ENCODE results near the gene C1QB.

The C1QB gene

GRCh38 chr1:22619252-22619651 lies 33.8 kb upstream of the C1QB start:
- TF ChIP-seq, protein P1, sequence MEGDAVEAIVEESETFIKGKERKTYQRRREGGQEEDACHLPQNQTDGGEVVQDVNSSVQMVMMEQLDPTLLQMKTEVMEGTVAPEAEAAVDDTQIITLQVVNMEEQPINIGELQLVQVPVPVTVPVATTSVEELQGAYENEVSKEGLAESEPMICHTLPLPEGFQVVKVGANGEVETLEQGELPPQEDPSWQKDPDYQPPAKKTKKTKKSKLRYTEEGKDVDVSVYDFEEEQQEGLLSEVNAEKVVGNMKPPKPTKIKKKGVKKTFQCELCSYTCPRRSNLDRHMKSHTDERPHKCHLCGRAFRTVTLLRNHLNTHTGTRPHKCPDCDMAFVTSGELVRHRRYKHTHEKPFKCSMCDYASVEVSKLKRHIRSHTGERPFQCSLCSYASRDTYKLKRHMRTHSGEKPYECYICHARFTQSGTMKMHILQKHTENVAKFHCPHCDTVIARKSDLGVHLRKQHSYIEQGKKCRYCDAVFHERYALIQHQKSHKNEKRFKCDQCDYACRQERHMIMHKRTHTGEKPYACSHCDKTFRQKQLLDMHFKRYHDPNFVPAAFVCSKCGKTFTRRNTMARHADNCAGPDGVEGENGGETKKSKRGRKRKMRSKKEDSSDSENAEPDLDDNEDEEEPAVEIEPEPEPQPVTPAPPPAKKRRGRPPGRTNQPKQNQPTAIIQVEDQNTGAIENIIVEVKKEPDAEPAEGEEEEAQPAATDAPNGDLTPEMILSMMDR (IDR thresholded peaks at IDR 0.05; ENCODE audit: control insufficient read depth, insufficient read depth, low read depth, low read length, missing control alignments) = no peak
- DNase-seq (ENCODE audit: low read depth) = no peak

GRCh38 chr1:22619798-22620197 lies 33.2 kb upstream of the C1QB start:
- TF ChIP-seq, protein P1 (IDR thresholded peaks at IDR 0.05; ENCODE audit: control insufficient read depth, insufficient read depth, low read depth, low read length, missing control alignments) = no peak
- H3K4me3 ChIP-seq (ENCODE audit: control insufficient read depth, low read depth, low read length) = no peak overlapping the region

More at GRCh38 chr1:22619252-22619651, 33.8 kb upstream of the C1QB start:
- H3K4me3 ChIP-seq (ENCODE audit: control insufficient read depth, low read depth, low read length) = no peak overlapping the region

GRCh38 chr1:22621761-22622160 lies 31.3 kb upstream of the C1QB start:
- H3K4me3 ChIP-seq (ENCODE audit: control insufficient read depth, low read depth, low read length) = no peak overlapping the region
- no peak for DNase-seq (ENCODE audit: low read depth)
- TF ChIP-seq, protein P1 (IDR thresholded peaks at IDR 0.05; ENCODE audit: control insufficient read depth, insufficient read depth, low read depth, low read length, missing control alignments) = no peak

More at GRCh38 chr1:22619798-22620197, 33.2 kb upstream of the C1QB start:
- DNase-seq (ENCODE audit: low read depth) = no peak

GRCh38 chr1:22625262-22625925 lies 27.6 kb upstream of the C1QB start:
- TF ChIP-seq, protein P1 (IDR thresholded peaks at IDR 0.05; ENCODE audit: control insufficient read depth, insufficient read depth, low read depth, low read length, missing control alignments) = no peak
- DNase-seq (ENCODE audit: low read depth) = no peak
- no peak overlapping the region for H3K4me3 ChIP-seq (ENCODE audit: control insufficient read depth, low read depth, low read length)

GRCh38 chr1:22626237-22627157 lies 26.5 kb upstream of the C1QB start:
- DNase-seq (ENCODE audit: low read depth) = no peak
- TF ChIP-seq, protein P1 (IDR thresholded peaks at IDR 0.05; ENCODE audit: control insufficient read depth, insufficient read depth, low read depth, low read length, missing control alignments) = no peak
- H3K4me3 ChIP-seq (ENCODE audit: control insufficient read depth, low read depth, low read length) = no peak overlapping the region

GRCh38 chr1:22627331-22627730 lies 25.7 kb upstream of the C1QB start:
- TF ChIP-seq, protein P1 (IDR thresholded peaks at IDR 0.05; ENCODE audit: control insufficient read depth, insufficient read depth, low read depth, low read length, missing control alignments) = no peak
- H3K4me3 ChIP-seq (ENCODE audit: control insufficient read depth, low read depth, low read length) = no peak overlapping the region
- no peak for DNase-seq (ENCODE audit: low read depth)
